Natural killer cell (primary cell): Measurements from ENCODE around the gene FRMD6. TPM values are rescaled to one million over a fixed set of nuclear protein-coding genes. Genes with fewer than 3 reads are reported as not detected.

Source experiments
- ATAC-seq, 3 donors: fragments of 150-1000 bp in 2 of 3; fragments of 200-7000 bp in 1 of 3; cut with Tn5 transposase; 1 replicate in 1 of 3; 2 replicates in 2 of 3; pipeline ENCODE4 v1.10.0; 2021; ENCODE audit warnings: mild to moderate bottlenecking in 2 of 3, moderate library complexity in 2 of 3
- DNase-seq, 2 donors: peaks; one replicate each; pipeline versions ENCODE4 v3.0.0 to v3.0.0-alpha.2; 2013 to 2021; ENCODE audit warnings: mixed read lengths in 1 of 2
- H3K27ac ChIP-seq: one replicate; pipeline ENCODE4 v1.5.1; 2013; ENCODE audit warnings: mild to moderate bottlenecking, low read length
- H3K27me3 ChIP-seq: one replicate; pipeline ENCODE4 v1.6.1; 2013; ENCODE audit warnings: low read length; ENCODE audit not compliant: control insufficient read depth, insufficient read depth
- H3K36me3 ChIP-seq: one replicate; pipeline ENCODE4 v1.6.1; 2013; ENCODE audit warnings: low read length; ENCODE audit not compliant: control insufficient read depth, insufficient read depth
- H3K4me1 ChIP-seq: one replicate; pipeline ENCODE4 v1.6.1; 2013; ENCODE audit warnings: low read length; ENCODE audit not compliant: control insufficient read depth, insufficient read depth
- H3K4me3 ChIP-seq: one replicate; pipeline ENCODE4 v1.5.1; 2013; ENCODE audit warnings: low read length
- H3K9me3 ChIP-seq: one replicate; pipeline ENCODE4 v1.6.1; 2013; ENCODE audit warnings: low read length; ENCODE audit not compliant: control insufficient read depth, insufficient read depth
- H3K27ac Mint-ChIP-seq, 2 donors: one replicate each; pipeline ENCODE4 v1.8.0; 2022; ENCODE audit warnings: mild to moderate bottlenecking in 2 of 2, mixed read lengths in 2 of 2, moderate library complexity in 1 of 2
- H3K27me3 Mint-ChIP-seq, 2 donors: one replicate each; pipeline ENCODE4 v1.8.0; 2022; ENCODE audit warnings: low read depth in 2 of 2, mixed read lengths in 2 of 2
- H3K36me3 Mint-ChIP-seq: one replicate; pipeline ENCODE4 v1.8.0; 2022; ENCODE audit warnings: mixed read lengths
- H3K4me1 Mint-ChIP-seq, 2 donors: one replicate each; pipeline ENCODE4 v1.8.0; 2022; ENCODE audit warnings: mixed read lengths in 2 of 2
- H3K4me3 Mint-ChIP-seq: one replicate; pipeline ENCODE4 v1.8.0; 2022; ENCODE audit warnings: mild to moderate bottlenecking, moderate library complexity, mixed read lengths
- H3K9me3 Mint-ChIP-seq, 2 donors: one replicate each; pipeline ENCODE4 v1.8.0; 2022; ENCODE audit warnings: mixed read lengths in 2 of 2
- WGBS: methylation state at CpG from one replicate; pipeline ENCODE4 v1.1.7; 2013; ENCODE audit warnings: missing lambda C conversion rate; ENCODE audit not compliant: insufficient coverage; 5-methylcytosine and 5-hydroxymethylcytosine counted together
- intact Hi-C: fragments of 100-400 bp; cut with micrococcal nuclease; formaldehyde crosslinking; loops from one replicate; pipeline ENCODE4 v1.14.2; 2022
- total RNA-seq, 4 donors: library from RNA; stranded (reverse); fragments of 120-200 nt in 1 of 4; gene quantifications; one replicate each; pipeline versions ENCODE4 v1.2.3 to v1.2.4, GENCODE V29; 2013 to 2022
- TF ChIP-seq, protein P1 (sequence below): fragments of 200-600 bp; IDR thresholded peaks from one replicate; pipeline ENCODE4 v1.8.0; 2022; ENCODE audit warnings: antibody characterized with exemption

FRMD6 gene
- total RNA-seq, 3 donors from 2014 or later (not counting 1 experiment from before 2014, with no cell fraction given) = 1.5 to 3.8 (median 2.3) TPM

DNA sequence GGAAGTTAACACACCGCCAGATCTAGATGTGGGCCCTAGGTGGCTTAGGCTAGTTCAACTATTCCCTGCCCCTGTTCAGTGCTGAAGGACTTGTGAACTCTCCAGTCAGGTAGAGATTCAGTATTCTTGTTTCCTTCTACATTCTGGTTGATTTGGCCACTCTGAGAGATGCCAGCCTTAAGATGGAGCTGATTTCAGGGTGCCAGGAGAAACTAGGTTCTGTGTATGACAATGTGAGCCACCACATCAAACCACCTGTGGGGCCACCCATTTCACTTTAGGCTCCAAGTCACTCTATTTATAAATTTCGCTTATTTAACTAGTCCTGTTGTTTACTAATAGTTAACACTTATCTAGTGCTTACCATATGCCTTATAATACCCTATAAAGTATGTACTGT, 26.0 kb downstream of the FRMD6 start:
- Mint-ChIP-seq H3K27ac (no peak overlapping the region), H3K27me3 (peaks cover 11 to 38% of the 10 kb centered on the region in 2 donors), H3K4me1 (no peaks in the 10 kb centered on the region), H3K9me3 (no peaks in the 10 kb centered on the region), H3K36me3 (no peaks in the 10 kb centered on the region), H3K4me3 (no peak overlapping the region)
- WGBS = 69% methylated on average over 2 of the region's 2 CpGs
- H3K36me3 ChIP-seq = no peaks in the 10 kb centered on the region
- no peak for DNase-seq
- intact Hi-C loops = no loop called here
- no peaks in the 10 kb centered on the region for H3K4me1 ChIP-seq
- peaks cover 6% of the 10 kb centered on the region for H3K27me3 ChIP-seq
- no peak overlapping the region for H3K27ac ChIP-seq
- no peak for ATAC-seq
- TF ChIP-seq, protein P1, sequence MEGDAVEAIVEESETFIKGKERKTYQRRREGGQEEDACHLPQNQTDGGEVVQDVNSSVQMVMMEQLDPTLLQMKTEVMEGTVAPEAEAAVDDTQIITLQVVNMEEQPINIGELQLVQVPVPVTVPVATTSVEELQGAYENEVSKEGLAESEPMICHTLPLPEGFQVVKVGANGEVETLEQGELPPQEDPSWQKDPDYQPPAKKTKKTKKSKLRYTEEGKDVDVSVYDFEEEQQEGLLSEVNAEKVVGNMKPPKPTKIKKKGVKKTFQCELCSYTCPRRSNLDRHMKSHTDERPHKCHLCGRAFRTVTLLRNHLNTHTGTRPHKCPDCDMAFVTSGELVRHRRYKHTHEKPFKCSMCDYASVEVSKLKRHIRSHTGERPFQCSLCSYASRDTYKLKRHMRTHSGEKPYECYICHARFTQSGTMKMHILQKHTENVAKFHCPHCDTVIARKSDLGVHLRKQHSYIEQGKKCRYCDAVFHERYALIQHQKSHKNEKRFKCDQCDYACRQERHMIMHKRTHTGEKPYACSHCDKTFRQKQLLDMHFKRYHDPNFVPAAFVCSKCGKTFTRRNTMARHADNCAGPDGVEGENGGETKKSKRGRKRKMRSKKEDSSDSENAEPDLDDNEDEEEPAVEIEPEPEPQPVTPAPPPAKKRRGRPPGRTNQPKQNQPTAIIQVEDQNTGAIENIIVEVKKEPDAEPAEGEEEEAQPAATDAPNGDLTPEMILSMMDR = no peak
- no peak overlapping the region for H3K4me3 ChIP-seq
- H3K9me3 ChIP-seq = no peaks in the 10 kb centered on the region

DNA sequence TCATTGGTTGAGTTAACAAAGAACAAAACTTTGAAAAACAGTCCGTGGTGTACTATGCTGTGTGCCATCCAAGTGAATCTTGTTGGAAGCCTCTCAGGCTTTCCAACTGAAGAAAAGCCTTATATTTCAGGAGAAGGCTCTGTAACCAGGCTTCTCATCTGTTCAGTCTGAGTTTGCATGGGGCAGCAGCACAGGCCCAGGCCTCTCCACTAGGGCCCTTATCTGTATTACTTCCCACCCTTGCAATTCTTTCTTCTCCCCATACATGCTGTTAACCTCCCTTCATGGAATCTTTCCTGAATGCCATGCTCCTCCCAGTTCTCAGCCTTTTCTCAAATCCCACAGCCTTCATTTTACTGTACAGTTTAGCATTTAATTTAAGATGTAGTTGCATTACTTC, 28.3 kb downstream of the FRMD6 start:
- WGBS = 100% methylated on average over 1 of the region's 1 CpG
- H3K4me3 Mint-ChIP-seq = no peak overlapping the region
- intact Hi-C loops = no loop called here

DNA sequence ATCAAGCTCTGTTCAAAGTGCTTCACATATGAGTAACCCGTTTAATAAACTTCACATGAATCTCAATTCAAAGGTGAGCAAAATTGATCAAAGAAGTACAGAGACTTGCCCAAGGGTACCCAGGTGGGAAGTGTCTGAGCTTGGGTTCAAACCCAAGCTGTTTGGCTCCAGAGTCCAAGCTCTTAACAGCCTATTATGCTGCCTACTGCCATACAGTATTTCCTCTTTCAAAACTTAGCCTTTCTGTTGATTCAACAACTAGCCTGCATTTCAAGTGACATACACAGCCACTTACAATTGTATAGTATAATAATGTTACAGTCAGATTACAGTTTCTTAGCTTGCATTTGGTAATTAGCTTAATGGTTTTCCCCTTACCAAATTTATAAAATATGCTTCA, 29.7 kb downstream of the FRMD6 start:
- ATAC-seq = no peak

More for the DNA sequence above, 28.3 kb downstream of the FRMD6 start:
- no peaks in the 10 kb centered on the region for H3K27me3 ChIP-seq
- DNase-seq (no peak), ATAC-seq (no peak)
- no peaks in the 10 kb centered on the region for H3K4me1 Mint-ChIP-seq
- TF ChIP-seq, protein P1 = no peak
- no peaks in the 10 kb centered on the region for H3K36me3 ChIP-seq
- no peaks in the 10 kb centered on the region for H3K9me3 Mint-ChIP-seq
- no peak overlapping the region for H3K27ac Mint-ChIP-seq
- no peaks in the 10 kb centered on the region for H3K4me1 ChIP-seq
- H3K4me3 ChIP-seq = no peak overlapping the region
- H3K27me3 Mint-ChIP-seq = peaks cover 6 to 29% of the 10 kb centered on the region in 2 donors
- no peaks in the 10 kb centered on the region for H3K9me3 ChIP-seq
- H3K27ac ChIP-seq = no peak overlapping the region
- no peaks in the 10 kb centered on the region for H3K36me3 Mint-ChIP-seq

DNA sequence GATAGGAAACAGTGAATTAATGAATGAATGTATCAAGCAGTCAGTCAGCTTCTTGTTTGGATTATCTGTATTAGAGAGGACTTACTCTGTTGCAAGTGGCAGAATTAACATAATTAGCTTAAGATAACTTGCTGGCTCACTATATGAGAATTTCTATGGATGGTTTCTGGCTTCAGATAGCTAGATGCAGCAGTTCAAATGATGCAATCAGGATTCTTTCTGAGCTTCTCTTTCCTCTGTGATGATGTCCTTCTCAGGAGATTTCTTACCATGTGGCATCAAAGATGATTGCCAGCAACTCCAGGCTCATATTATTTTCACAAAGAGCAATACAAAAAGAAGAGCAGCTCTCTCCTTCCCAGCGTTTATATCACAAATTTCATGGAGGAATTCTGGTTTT, 30.7 kb downstream of the FRMD6 start:
- Mint-ChIP-seq H3K27ac (no peak overlapping the region), H3K27me3 (peaks cover 6 to 20% of the 10 kb centered on the region in 2 donors), H3K4me1 (no peaks in the 10 kb centered on the region), H3K4me3 (no peak overlapping the region), H3K36me3 (no peaks in the 10 kb centered on the region), H3K9me3 (no peaks in the 10 kb centered on the region)
- Histone ChIP-seq H3K27me3 (no peaks in the 10 kb centered on the region), H3K36me3 (no peaks in the 10 kb centered on the region), H3K4me3 (no peak overlapping the region), H3K9me3 (no peaks in the 10 kb centered on the region), H3K27ac (no peak overlapping the region), H3K4me1 (no peaks in the 10 kb centered on the region)
- TF ChIP-seq, protein P1 = no peak
- ATAC-seq (no peak), DNase-seq (no peak)
- intact Hi-C loops = no loop called here
- no CpG with 5 or more reads among the region's 1 CpG for WGBS

More for the DNA sequence above, 29.7 kb downstream of the FRMD6 start:
- no peak for DNase-seq
- no peaks in the 10 kb centered on the region for H3K9me3 ChIP-seq
- H3K27ac Mint-ChIP-seq = no peak overlapping the region
- H3K36me3 Mint-ChIP-seq = no peaks in the 10 kb centered on the region
- no peak overlapping the region for H3K4me3 Mint-ChIP-seq
- TF ChIP-seq, protein P1 = no peak
- no peaks in the 10 kb centered on the region for H3K4me1 Mint-ChIP-seq
- H3K9me3 Mint-ChIP-seq = no peaks in the 10 kb centered on the region
- H3K36me3 ChIP-seq = no peaks in the 10 kb centered on the region
- no peak overlapping the region for H3K27ac ChIP-seq
- no peaks in the 10 kb centered on the region for H3K27me3 ChIP-seq
- H3K4me1 ChIP-seq = no peaks in the 10 kb centered on the region
- H3K4me3 ChIP-seq = no peak overlapping the region
- peaks cover 6 to 27% of the 10 kb centered on the region in 2 donors for H3K27me3 Mint-ChIP-seq
- WGBS = 100% methylated on average over 1 of the region's 1 CpG
- intact Hi-C loops = no loop called here
